ENCODE measurements around the gene SLC51A. TPM values are rescaled to one million over a fixed set of nuclear protein-coding genes. Genes with fewer than 3 reads are reported as not detected.

SLC51A gene
- total and polyA plus RNA-seq, 2 donors (not counting 1 experiment from before 2014, with no cell fraction given) = not detected

- no peaks in the 10 kb centered on the region for H3K36me3 ChIP-seq (replicated peaks in 1 of 2; ENCODE audit: control extremely low read depth in 1 of 2, control insufficient read depth in 1 of 2, extremely low read depth in 1 of 2, insufficient read depth in 2 of 2, low read length in 1 of 2)
- 18% methylated on average over 23 of the region's 24 CpGs for WGBS (ENCODE audit: insufficient coverage)
- peak overlapping the region; percentile 73 for H3K4me2 ChIP-seq (replicated peaks; ENCODE audit: low read depth, low read length, poor library complexity, severe bottlenecking)
- CTCF ChIA-PET = interaction anchor here (1.0 to 6.6 kb wide), 12 partner anchors 10 to 109 kb away, joined by 3 to 69 read pairs (median 4); no protein-coding TSS in a partner anchor
- Mint-ChIP-seq H3K4me3 (peak overlapping the region; percentile 74), H3K4me1 (peaks cover 28% of the 10 kb centered on the region), H3K9me3 (ENCODE audit: insufficient read depth) (no peaks in the 10 kb centered on the region), H3K27ac (peak overlapping the region; percentile 84), H3K27me3 (no peaks in the 10 kb centered on the region)
- TF ChIP-seq EZH2 (IDR thresholded peaks at IDR 0.05; ENCODE audit: borderline replicate concordance, insufficient read depth, low read depth, low read length, poor library complexity, severe bottlenecking) = no peak
- TF ChIP-seq CTCF (IDR thresholded peaks at IDR 0.05) = peak; percentile 42
- intact Hi-C loops (cut with micrococcal nuclease) = loop anchor here (1.0 to 5.0 kb wide), 3 partner anchors 13 to 97 kb away; partner anchors contain the start of gene TFRC
- peak overlapping the region in 4 of 5 experiments; percentile 18 to 48 (median 32) for H3K4me3 ChIP-seq (ENCODE audit: control extremely low read depth in 1 of 5, extremely low read depth in 1 of 5, insufficient read depth in 1 of 5, low read depth in 2 of 5, low read length in 4 of 5)
- H3K4me1 ChIP-seq (ENCODE audit: control insufficient read depth in 2 of 2, insufficient read depth in 2 of 2, low read length in 2 of 2) = peaks cover 20 to 33% of the 10 kb centered on the region in 2 donors
- peak overlapping the region; percentile 42 for H3K9ac ChIP-seq (ENCODE audit: low read length)
- H2AFZ ChIP-seq (ENCODE audit: insufficient read depth, low read depth, low read length, poor library complexity, severe bottlenecking) = peak overlapping the region; percentile 70
- POLR2A ChIA-PET = interaction anchor here (0.6 to 2.0 kb wide), 6 partner anchors 13 to 111 kb away, joined by 3 to 11 read pairs (median 6); partner anchors contain the start of gene TFRC
- H3K9me3 ChIP-seq (ENCODE audit: control extremely low read depth in 1 of 3, control insufficient read depth in 2 of 3, insufficient read depth in 1 of 3, low read length in 2 of 3) = peaks cover 0 to under 1% (median 0%) of the 10 kb centered on the region in 3 donors
- peak; percentile 86 for ATAC-seq (ENCODE audit: low read depth)
- no peaks in the 10 kb centered on the region for H3K27me3 ChIP-seq (replicated peaks in 1 of 4; ENCODE audit: control extremely low read depth in 1 of 4, control insufficient read depth in 3 of 4, insufficient read depth in 4 of 4, low read length in 3 of 4)
- H4K20me1 ChIP-seq (ENCODE audit: control insufficient read depth, insufficient read depth, low read length, poor library complexity, severe bottlenecking) = no peaks in the 10 kb centered on the region
- peak overlapping the region; percentile 78 to 83 for H3K27ac ChIP-seq (ENCODE audit: low read length in 2 of 2)
- peak; percentile 85 for DNase-seq
- no peaks in the 10 kb centered on the region for H3K79me2 ChIP-seq (ENCODE audit: control insufficient read depth, insufficient read depth, low read length)
Observed at GRCh38 chr3:196179380-196180308, 36.7 kb upstream of the SLC51A start.

All from B cell (primary cell).